Measurements from ENCODE around the gene STX2.
A peak's percentile ranks its signal among the peaks of the same experiment; 100 is the strongest.
"Not testable (repeated sequence)": the region's sequence is repeated elsewhere in the genome, so short reads cannot be mapped to it uniquely, and the experiment has no call there.

STX2 gene

GRCh38 chr12:130838951-130839769, at the start of gene STX2:
Gene STX2, minus strand, starts transcription at chr12:130839250. Its CDS starts 151 bp downstream, at chr12:130839099.
- DNase-seq = peak; percentile 96

- DNase-seq = not testable (repeated sequence)
These were observed 48.1 kb upstream of the STX2 start for GRCh38 chr12:130887190-130887589.

- no peak for DNase-seq
These were observed 42.5 kb upstream of the STX2 start for GRCh38 chr12:130881548-130881947.

- DNase-seq = no peak
These were observed 42.0 kb upstream of the STX2 start for GRCh38 chr12:130881046-130881445.

- no peak for DNase-seq
These were observed 41.4 kb upstream of the STX2 start for GRCh38 chr12:130880411-130880885.

- DNase-seq = peak; percentile 61
These were observed 40.8 kb upstream of the STX2 start for GRCh38 chr12:130879781-130880389.

GRCh38 chr12:130879212-130879686, 40.2 kb upstream of the STX2 start:
- peak; percentile 60 for DNase-seq

GRCh38 chr12:130878193-130879185, 39.4 kb upstream of the STX2 start:
- DNase-seq = peak; percentile 61

- DNase-seq = no peak
These were observed 38.3 kb upstream of the STX2 start for GRCh38 chr12:130877333-130877732.

- DNase-seq = no peak
These were observed 37.7 kb upstream of the STX2 start for GRCh38 chr12:130876758-130877157.

GRCh38 chr12:130876297-130876696, 37.2 kb upstream of the STX2 start:
- no peak for DNase-seq

GRCh38 chr12:130875708-130876107, 36.7 kb upstream of the STX2 start:
- not testable (repeated sequence) for DNase-seq

- no peak for DNase-seq
These were observed 36.1 kb upstream of the STX2 start for GRCh38 chr12:130875193-130875592.

- DNase-seq = no peak
These were observed 35.6 kb upstream of the STX2 start for GRCh38 chr12:130874696-130875095.

- DNase-seq = no peak
These were observed 34.8 kb upstream of the STX2 start for GRCh38 chr12:130873825-130874224.

- DNase-seq = no peak
These were observed 34.2 kb upstream of the STX2 start for GRCh38 chr12:130873106-130873795.

- peak; percentile 78 for DNase-seq
These were observed 33.4 kb upstream of the STX2 start for GRCh38 chr12:130872179-130873096.

GRCh38 chr12:130871286-130872178, 32.5 kb upstream of the STX2 start, which contains the start of gene RAN:
Gene RAN, plus strand, starts transcription at chr12:130872066. Its CDS starts 528 bp downstream, at chr12:130872594.
- peak; percentile 96 for DNase-seq

GRCh38 chr12:130870442-130871285, 31.6 kb upstream of the STX2 start:
- peak; percentile 82 for DNase-seq

Data from activated CD8-positive, alpha-beta memory T cell treated with anti-CD3 and anti-CD28 coated beads, Interleukin-2, amount 50 U/mL, for 48 hours (primary cell).